GM12875 (cell line): ENCODE results near the gene NSMCE4A.
"Not testable (repeated sequence)": the region's sequence is repeated elsewhere in the genome, so short reads cannot be mapped to it uniquely, and the experiment has no call there.

Experiments
- H3K4me3 ChIP-seq: one replicate; pipeline ENCODE4 v1.5.1; 2011; ENCODE audit warnings: low read depth, low read length, control low read depth
- TF ChIP-seq, protein P1 (sequence below): IDR thresholded peaks from 2 replicates; pipeline ENCODE4 v1.5.1; 2011; ENCODE audit warnings: low read depth, mild to moderate bottlenecking, control low read depth, inconsistent platforms, low read length, moderate library complexity, borderline replicate concordance; ENCODE audit not compliant: insufficient read depth

The NSMCE4A gene

DNA sequence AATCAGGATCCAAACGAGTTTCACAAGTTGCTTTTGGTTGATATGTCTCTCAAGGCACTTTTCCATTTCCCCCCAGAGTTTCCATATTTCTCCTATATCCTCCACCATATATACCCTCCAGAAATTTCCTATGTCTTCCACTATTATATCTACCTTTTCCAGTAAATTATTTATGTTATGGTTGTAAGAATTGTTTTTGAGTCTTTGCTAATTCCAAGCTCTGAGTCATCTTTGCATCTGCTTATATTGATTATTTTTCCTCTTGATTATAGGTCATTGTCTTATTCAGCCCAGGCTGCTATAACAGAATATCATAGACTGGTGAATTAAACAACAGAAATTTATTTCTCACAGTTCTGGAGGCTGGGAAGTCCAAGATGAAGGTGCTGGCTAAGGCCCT lies 26.7 kb upstream of the NSMCE4A start:
- no peak overlapping the region for H3K4me3 ChIP-seq
- TF ChIP-seq, protein P1, sequence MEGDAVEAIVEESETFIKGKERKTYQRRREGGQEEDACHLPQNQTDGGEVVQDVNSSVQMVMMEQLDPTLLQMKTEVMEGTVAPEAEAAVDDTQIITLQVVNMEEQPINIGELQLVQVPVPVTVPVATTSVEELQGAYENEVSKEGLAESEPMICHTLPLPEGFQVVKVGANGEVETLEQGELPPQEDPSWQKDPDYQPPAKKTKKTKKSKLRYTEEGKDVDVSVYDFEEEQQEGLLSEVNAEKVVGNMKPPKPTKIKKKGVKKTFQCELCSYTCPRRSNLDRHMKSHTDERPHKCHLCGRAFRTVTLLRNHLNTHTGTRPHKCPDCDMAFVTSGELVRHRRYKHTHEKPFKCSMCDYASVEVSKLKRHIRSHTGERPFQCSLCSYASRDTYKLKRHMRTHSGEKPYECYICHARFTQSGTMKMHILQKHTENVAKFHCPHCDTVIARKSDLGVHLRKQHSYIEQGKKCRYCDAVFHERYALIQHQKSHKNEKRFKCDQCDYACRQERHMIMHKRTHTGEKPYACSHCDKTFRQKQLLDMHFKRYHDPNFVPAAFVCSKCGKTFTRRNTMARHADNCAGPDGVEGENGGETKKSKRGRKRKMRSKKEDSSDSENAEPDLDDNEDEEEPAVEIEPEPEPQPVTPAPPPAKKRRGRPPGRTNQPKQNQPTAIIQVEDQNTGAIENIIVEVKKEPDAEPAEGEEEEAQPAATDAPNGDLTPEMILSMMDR = no peak

DNA sequence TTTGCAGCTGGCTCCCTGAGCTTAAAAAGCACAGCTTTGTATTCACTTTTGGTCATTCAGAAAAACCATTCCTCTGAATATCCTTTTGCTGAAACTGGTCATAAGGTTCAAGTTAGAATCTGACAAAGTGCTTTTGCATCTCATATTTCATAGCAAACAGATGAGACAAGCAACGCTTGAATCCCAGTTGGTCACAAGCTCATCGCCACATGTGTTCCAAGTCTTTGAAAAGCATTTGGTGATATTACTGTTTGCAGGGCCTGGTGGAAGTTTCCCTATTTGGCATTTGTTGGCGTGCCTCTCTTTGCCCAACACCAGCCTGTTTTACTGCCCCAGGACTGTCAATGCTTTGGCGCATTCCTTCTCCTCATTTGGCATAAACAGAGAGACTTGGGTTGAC lies 24.3 kb upstream of the NSMCE4A start:
- TF ChIP-seq, protein P1 = no peak
- no peak overlapping the region for H3K4me3 ChIP-seq

DNA sequence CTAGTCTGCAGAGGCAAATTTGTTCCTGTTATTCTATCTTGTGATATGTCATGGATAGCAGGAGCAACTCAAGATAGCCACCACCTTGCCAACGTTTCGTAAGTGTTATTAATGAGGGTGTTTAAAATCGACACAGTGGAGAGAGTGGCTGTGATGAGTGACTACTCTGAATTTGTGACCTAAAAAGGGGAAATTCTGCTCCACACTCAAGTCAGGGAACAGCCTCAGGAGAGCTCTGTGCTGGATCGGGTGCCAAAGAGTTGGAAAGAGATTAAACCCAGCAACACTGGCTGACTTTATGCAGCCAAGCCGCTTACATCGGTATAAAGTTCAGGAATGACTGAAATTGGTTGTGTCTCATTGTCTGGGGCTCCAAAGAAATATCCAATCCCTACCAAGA lies 23.4 kb upstream of the NSMCE4A start:
- TF ChIP-seq, protein P1 = no peak
- no peak overlapping the region for H3K4me3 ChIP-seq

DNA sequence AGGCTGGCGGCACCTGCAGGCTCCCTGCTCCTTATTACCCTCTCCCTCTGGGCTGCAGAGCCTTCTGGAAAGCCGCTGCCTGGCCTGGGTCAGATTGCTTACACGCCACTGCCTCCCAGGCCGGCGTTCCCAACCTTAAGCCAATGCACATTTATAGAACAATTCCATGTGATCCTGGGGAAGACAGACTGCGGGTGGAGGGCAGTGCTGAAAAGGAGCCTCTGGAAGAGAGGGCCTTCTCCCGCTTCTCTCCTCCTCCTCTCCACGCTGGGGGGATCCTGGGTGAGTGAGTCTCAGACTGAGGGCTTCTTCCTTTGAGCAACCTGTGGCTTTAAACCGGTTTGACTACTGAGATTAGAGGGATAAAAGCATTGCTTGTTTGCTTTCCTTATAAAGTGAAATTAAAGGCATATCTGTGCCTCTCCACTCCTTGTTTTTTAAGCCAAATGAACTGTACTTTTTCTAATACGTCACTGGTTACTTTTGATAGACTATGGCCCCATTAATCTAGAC lies 19.5 kb upstream of the NSMCE4A start:
- TF ChIP-seq, protein P1 = no peak
- no peak overlapping the region for H3K4me3 ChIP-seq

DNA sequence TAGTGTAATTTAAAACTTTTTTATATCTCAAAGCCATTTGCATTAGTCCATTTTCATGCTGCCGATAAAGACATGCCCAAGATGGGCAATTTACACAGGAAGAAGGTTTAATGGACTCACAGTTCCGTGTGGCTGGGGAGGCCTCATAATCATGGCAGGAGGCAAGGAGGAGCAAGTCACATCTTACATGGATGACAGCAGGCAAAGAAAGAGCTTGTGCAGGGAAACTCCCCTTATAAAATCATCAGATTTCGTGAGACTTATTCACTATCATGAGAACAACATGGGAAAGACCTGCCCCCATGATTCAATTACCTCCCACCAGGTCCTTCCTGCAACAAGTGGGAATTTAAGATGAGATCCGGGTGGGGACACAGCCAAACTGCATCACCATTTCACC lies 16.7 kb upstream of the NSMCE4A start:
- H3K4me3 ChIP-seq = not testable (repeated sequence)

DNA sequence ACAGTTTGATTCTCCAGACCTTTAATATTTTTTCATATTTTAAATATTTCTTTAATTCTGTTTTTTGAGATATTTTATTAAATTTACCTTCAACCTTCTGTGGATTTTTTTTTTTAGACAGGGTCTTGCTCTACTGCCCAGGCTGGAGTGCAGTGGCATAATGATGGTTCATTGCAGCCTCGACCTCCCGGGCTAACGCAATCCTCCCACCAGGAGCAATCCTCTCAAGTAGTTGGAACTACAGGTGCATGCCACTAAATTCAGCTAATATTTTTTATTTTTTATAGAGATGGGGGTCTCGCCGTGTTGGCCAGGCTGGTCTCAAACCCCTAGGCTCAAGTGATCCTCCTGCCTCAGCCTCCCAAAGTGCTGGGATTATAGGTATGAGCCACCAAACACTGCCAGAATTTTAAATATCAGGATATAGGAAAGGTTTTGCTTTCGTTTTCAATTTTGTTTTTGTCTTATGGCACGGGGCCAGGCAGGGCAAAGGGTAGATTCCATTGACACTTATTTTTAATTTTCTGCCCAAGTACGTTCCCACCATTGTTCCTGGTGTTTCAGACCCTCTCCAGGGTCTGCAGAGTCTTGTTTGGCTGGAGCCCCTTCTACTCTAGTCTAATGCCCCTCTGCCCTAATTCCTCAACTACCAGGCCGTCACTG lies 15.1 kb upstream of the NSMCE4A start:
- H3K4me3 ChIP-seq = no peak overlapping the region
- TF ChIP-seq, protein P1 = no peak

DNA sequence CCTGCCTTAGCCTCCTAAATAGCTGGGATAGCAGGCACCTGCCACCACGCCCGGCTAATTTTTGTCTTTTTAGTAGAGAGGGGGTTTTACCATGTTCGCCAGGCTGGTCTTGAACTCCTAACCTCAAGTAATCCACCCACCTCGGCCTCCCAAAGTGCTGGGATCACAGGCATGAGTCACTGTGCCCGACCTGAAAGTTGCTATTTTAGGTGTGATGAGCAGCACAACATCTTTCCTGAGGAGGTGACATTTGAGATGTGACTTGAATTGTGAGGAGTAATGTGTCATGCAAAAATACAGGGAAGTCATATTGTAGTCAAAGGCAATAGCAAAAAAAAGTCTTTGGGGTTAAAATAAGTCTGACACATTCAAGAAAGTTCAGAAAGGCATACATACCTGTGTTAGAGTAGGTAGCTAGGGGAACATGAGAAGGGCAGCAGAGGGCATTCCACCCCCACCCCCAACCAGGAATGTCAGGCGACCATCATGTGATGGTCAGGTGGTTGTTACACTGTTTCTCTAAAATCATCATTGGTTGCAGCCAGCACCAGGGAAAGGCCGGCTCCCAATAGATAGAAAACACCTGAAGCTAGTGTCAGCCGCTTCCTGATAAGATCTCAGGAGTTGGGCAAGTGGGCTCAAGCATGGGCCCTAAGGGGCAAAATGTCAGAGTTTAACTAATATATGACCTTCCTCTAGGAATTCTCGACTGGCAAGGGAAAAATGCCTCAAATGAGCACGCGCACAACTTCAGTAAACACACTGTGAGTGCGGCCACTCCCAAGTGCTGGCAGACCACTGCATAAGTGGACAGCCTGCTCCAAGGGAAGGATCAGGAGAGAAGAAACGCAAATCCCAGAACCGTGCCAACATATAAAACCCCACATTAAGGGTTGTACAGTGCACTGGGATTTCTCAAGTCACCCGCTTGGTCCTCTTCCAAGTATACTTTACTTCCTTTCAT lies 13.6 kb upstream of the NSMCE4A start, which contains the start of gene TACC2:
Gene TACC2 (plus strand): TSS at position 803 of the 964 bp plus-strand sequence. CDS start 32,819 bp downstream, outside the sequence.
- no peak within 1 kb of the TSS for H3K4me3 ChIP-seq
- TF ChIP-seq, protein P1 = no peak
